Brain microvascular endothelial cell (primary cell): ENCODE measurements around the gene USO1.

Experiments used
- DNase-seq: peaks from one replicate; pipeline ENCODE4 v3.0.0-alpha.2; 2020
- H3K27ac ChIP-seq: fragments of 250-450 bp; sonication (Bioruptor Pico); 2 replicates; pipeline ENCODE4 v1.5.1; 2020; ENCODE audit warnings: mild to moderate bottlenecking, moderate library complexity
- H3K27me3 ChIP-seq: fragments of 250-450 bp; sonication (Bioruptor Pico); replicated peaks from 2 replicates; pipeline ENCODE4 v1.5.1; 2020; ENCODE audit warnings: mild to moderate bottlenecking
- H3K36me3 ChIP-seq: fragments of 250-450 bp; sonication (Bioruptor Pico); replicated peaks from 2 replicates; pipeline ENCODE4 v1.5.1; 2020; ENCODE audit warnings: mild to moderate bottlenecking
- H3K4me3 ChIP-seq: 2 replicates; pipeline ENCODE4 v1.5.1; 2011; ENCODE audit warnings: low read depth, mild to moderate bottlenecking, control low read depth, low read length, moderate library complexity
- in situ Hi-C: cut with HindIII; loops from 2 replicates; pipeline ENCODE4 v1.10.0; 2017; ENCODE audit warnings: low sequenced_read_pairs, low pct_ligation_motif_present
- TF ChIP-seq, protein P1 (sequence below): IDR thresholded peaks from 2 replicates; pipeline ENCODE4 v1.5.1; 2011; ENCODE audit warnings: low read depth, mild to moderate bottlenecking, moderate library complexity, low read length, control low read depth, inconsistent platforms; ENCODE audit errors: missing control alignments

USO1 gene

DNA sequence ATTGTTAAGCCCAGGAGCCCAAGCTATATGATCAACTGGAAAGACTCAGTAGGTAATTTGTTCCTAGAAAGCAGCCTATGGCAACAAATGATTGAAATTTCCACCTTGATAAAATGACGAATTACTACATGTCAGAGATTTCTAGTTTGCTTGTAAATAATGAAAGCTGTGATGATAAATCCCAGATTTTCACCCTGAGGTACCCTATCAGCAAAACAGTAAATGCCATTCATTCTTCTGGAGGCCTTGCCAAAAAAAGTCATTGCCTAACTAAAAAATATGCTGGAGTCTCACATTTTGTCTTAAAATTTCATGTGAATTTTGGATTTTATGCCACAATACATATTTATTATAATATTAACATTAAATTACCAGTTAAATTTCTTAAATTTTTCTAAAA lies 106.5 kb downstream of the USO1 start:
- in situ Hi-C loops: no loop called here
- TF ChIP-seq, protein P1, sequence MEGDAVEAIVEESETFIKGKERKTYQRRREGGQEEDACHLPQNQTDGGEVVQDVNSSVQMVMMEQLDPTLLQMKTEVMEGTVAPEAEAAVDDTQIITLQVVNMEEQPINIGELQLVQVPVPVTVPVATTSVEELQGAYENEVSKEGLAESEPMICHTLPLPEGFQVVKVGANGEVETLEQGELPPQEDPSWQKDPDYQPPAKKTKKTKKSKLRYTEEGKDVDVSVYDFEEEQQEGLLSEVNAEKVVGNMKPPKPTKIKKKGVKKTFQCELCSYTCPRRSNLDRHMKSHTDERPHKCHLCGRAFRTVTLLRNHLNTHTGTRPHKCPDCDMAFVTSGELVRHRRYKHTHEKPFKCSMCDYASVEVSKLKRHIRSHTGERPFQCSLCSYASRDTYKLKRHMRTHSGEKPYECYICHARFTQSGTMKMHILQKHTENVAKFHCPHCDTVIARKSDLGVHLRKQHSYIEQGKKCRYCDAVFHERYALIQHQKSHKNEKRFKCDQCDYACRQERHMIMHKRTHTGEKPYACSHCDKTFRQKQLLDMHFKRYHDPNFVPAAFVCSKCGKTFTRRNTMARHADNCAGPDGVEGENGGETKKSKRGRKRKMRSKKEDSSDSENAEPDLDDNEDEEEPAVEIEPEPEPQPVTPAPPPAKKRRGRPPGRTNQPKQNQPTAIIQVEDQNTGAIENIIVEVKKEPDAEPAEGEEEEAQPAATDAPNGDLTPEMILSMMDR: no peak
- Histone ChIP-seq H3K27me3 (no peaks in the 10 kb centered on the region), H3K36me3 (no peaks in the 10 kb centered on the region), H3K4me3 (no peak overlapping the region), H3K27ac (no peak overlapping the region)
- no peak for DNase-seq

DNA sequence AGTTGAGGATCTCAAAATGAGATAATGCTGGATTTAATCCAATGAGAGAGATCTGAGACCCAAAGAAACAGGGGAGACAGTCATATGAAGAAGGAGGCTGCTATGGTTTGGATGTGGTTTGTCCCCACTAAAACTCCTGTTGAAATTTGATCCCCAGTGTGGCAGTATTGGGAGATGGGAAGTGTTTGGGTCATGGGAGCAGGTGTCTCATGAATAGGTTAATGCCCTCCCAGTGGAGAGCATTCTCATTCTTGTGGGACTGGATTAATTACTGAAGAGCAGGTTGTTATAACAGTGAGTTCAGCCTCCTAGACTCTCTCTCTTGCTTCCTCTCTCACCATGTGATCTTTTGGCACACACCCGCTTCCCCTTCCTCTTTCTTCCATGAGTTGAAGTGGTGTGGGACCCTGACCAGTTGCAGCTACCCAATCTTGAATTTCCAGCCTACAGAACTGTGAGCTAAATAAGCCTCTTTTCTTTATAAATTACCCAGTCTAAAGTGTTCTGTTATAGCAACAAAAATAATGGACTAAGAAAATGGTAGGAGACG lies 107.6 kb downstream of the USO1 start:
- no peak for DNase-seq
- Histone ChIP-seq H3K4me3 (no peak overlapping the region), H3K27ac (no peak overlapping the region), H3K27me3 (no peaks in the 10 kb centered on the region), H3K36me3 (no peaks in the 10 kb centered on the region)
- in situ Hi-C loops: no loop called here
- TF ChIP-seq, protein P1: no peak

DNA sequence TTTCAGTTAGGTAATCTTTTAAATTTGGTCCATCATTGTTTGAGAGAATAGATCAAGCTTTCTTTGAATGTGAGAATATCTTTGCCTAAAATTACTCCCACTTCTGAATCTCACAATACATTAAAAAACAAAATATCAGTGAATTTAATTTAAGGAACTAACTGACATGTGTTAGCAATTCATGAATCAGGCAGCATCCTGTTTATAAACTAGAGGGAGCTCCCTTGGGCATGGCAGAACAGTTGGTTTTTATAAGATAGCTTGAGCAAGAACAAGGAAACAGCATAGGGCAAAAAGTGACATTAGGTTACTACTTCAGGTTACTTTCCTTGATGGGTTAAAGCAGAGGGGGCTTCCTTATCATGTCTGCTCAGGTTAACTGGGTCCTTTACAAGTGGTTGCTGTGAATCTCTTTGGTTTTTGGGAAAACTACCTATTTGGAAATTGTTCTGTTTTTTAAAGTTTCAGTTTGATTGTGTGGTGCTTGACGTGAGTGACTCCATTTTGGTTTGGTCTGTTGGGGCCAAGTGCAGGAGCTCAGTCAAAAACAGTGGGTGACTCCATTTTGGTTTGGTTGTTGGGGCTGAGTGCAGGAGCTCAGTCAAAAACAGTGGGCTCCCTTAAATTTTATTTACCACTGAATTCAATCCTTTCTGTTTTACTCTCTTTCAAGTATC lies 109.9 kb downstream of the USO1 start:
- Histone ChIP-seq H3K4me3 (no peak overlapping the region), H3K27me3 (no peaks in the 10 kb centered on the region), H3K27ac (no peak overlapping the region), H3K36me3 (no peaks in the 10 kb centered on the region)
- in situ Hi-C loops: no loop called here
- DNase-seq: no peak
- TF ChIP-seq, protein P1: no peak

DNA sequence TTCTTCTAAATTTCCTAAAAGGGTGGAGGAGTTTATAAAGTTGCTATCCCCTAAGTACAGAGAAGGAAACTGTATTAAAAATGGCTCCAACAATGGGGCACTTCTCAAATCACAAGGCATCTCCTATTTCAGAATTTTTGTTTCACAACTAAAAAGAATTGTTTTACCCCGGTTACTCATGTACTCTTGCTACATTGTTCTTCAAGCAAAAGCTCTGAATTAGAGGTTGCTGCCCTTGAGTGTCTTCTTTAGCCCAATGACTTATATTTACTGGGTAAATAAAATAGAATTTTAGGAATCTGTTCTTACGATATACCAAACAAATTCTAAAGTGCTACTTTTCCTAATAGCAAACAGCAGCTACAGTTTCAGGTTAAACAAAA lies 110.4 kb downstream of the USO1 start:
- TF ChIP-seq, protein P1: no peak
- H3K27me3 ChIP-seq: no peaks in the 10 kb centered on the region
- DNase-seq: no peak
- in situ Hi-C loops: no loop called here
- H3K36me3 ChIP-seq: no peaks in the 10 kb centered on the region
- no peak overlapping the region for H3K4me3 ChIP-seq
- no peak overlapping the region for H3K27ac ChIP-seq

DNA sequence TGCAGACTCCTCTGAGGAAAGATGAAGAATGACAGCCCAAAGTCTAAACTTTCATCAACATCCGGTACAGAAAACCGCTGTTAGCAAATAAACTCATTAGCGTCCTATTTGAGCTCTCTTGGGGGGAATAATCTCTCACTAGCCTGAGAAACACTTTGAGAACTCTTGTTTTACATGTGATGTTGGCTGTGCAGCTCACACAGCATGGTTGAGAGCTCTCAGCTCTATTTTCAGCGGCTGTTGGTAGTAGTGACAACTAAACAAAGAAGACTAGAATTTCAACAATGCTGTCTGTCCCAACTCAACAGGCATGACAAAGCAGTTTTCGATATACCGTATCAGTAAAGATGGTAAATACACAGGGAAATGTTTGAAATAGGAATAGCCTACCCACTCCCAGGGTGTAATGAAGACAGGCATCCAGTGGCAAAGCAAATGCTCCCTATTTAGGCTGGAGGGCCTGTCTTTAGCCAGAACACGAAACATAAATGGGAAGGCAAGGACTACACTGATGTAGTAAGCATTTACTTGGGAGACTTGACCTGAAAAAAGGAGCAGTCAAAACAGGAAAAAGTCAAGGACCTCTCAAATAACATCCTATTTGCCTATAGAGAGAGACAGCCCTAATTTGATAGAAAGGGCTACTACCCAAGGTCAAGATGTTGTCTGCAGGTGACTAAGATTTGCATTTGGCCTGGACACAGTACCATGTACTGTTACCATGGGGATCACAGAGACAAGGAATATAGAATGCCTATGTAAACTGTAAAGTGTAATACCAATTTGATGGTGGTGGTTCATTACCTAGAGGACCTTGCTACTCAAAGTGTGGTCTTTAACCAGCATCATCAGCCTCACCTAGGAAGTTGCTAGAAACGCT lies 117.5 kb downstream of the USO1 start:
- in situ Hi-C loops: no loop called here
- no peaks in the 10 kb centered on the region for H3K27me3 ChIP-seq
- H3K27ac ChIP-seq: peak overlapping the region; percentile 40
- no peaks in the 10 kb centered on the region for H3K36me3 ChIP-seq
- H3K4me3 ChIP-seq: no peak overlapping the region
- TF ChIP-seq, protein P1: no peak
- no peak for DNase-seq
